ENCODE measurements around the gene RNF130. TPM values are rescaled to one million over a fixed set of nuclear protein-coding genes. Genes with fewer than 3 reads are reported as not detected.

RNF130 gene
- total and polyA plus RNA-seq, 4 donors: 24.9 to 93.1 (median 51.4) TPM

DNA sequence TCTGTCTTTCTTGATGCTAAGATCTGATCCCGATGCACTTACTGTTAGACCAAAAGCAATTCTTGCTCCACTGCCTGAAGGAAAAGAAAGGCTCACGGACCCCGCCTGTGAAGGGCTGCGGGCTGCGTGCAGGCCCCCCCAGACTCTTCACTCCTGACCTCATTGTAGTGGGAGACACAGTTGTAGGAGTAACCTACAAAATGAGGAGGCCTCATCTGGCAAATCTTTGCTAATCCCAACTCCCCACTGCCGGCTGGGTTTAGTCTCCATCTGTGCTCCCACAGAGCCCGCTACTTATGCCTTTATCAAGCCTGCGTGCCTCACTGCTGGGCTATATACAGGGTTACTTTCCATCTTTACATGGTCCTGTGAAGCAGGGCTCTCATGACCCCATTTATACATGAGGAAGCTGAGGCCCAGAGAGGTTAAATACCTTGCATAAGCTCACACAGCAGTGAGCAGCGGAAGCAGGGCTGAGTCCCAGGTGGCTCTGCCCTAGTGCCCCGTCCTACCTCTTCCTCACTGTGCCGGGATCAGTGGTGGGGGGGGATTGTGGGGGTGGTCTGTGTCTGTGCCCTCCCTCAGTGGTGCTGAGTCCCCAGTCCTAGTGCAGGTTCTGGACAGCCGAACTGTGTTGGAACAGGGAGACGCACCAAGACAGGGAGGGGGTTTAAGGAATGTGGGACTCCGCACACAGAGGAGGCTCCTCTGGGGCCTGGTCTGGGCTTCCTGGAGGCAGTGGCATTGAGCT, 43.9 kb upstream of the RNF130 start:
- no peaks in the 10 kb centered on the region for H3K4me1 ChIP-seq (ENCODE audit: control insufficient read depth in 4 of 4, insufficient read depth in 4 of 4, low read length in 3 of 4)
- no peak overlapping the region for H3K27ac ChIP-seq (ENCODE audit: low read depth in 1 of 2, low read length in 2 of 2)
- H3K9me3 ChIP-seq (ENCODE audit: control insufficient read depth in 4 of 4, low read length in 3 of 4): no peaks in the 10 kb centered on the region
- H3K27me3 ChIP-seq (ENCODE audit: control insufficient read depth in 4 of 4, insufficient read depth in 4 of 4, low read length in 3 of 4): no peaks in the 10 kb centered on the region
- no peak for DNase-seq (ENCODE audit: low spot score)
- WGBS: 94% methylated on average over 14 of the region's 14 CpGs
- no peak overlapping the region for H3K9ac ChIP-seq (ENCODE audit: low read depth in 1 of 2, low read length in 2 of 2)
- no peak overlapping the region for H3K4me3 ChIP-seq (ENCODE audit: low read depth in 1 of 3, low read length in 3 of 3)
- H3K36me3 ChIP-seq (ENCODE audit: control insufficient read depth in 4 of 4, insufficient read depth in 3 of 4, low read depth in 1 of 4, low read length in 3 of 4): no peaks in the 10 kb centered on the region
- TF ChIP-seq YY1 (IDR thresholded peaks at IDR 0.05) (no peak), NR2F2 (IDR thresholded peaks at IDR 0.05) (no peak), EGR1 (IDR thresholded peaks at IDR 0.05; ENCODE audit: low read depth in 2 of 2) (no peak), FOXA1 (IDR thresholded peaks at IDR 0.05) (no peak), HNF4G (IDR thresholded peaks at IDR 0.05) (no peak)
- TF ChIP-seq, protein P1, sequence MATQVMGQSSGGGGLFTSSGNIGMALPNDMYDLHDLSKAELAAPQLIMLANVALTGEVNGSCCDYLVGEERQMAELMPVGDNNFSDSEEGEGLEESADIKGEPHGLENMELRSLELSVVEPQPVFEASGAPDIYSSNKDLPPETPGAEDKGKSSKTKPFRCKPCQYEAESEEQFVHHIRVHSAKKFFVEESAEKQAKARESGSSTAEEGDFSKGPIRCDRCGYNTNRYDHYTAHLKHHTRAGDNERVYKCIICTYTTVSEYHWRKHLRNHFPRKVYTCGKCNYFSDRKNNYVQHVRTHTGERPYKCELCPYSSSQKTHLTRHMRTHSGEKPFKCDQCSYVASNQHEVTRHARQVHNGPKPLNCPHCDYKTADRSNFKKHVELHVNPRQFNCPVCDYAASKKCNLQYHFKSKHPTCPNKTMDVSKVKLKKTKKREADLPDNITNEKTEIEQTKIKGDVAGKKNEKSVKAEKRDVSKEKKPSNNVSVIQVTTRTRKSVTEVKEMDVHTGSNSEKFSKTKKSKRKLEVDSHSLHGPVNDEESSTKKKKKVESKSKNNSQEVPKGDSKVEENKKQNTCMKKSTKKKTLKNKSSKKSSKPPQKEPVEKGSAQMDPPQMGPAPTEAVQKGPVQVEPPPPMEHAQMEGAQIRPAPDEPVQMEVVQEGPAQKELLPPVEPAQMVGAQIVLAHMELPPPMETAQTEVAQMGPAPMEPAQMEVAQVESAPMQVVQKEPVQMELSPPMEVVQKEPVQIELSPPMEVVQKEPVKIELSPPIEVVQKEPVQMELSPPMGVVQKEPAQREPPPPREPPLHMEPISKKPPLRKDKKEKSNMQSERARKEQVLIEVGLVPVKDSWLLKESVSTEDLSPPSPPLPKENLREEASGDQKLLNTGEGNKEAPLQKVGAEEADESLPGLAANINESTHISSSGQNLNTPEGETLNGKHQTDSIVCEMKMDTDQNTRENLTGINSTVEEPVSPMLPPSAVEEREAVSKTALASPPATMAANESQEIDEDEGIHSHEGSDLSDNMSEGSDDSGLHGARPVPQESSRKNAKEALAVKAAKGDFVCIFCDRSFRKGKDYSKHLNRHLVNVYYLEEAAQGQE (IDR thresholded peaks at IDR 0.05): no peak
- TF ChIP-seq, protein P2, sequence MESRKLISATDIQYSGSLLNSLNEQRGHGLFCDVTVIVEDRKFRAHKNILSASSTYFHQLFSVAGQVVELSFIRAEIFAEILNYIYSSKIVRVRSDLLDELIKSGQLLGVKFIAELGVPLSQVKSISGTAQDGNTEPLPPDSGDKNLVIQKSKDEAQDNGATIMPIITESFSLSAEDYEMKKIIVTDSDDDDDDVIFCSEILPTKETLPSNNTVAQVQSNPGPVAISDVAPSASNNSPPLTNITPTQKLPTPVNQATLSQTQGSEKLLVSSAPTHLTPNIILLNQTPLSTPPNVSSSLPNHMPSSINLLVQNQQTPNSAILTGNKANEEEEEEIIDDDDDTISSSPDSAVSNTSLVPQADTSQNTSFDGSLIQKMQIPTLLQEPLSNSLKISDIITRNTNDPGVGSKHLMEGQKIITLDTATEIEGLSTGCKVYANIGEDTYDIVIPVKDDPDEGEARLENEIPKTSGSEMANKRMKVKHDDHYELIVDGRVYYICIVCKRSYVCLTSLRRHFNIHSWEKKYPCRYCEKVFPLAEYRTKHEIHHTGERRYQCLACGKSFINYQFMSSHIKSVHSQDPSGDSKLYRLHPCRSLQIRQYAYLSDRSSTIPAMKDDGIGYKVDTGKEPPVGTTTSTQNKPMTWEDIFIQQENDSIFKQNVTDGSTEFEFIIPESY (IDR thresholded peaks at IDR 0.05): no peak

DNA sequence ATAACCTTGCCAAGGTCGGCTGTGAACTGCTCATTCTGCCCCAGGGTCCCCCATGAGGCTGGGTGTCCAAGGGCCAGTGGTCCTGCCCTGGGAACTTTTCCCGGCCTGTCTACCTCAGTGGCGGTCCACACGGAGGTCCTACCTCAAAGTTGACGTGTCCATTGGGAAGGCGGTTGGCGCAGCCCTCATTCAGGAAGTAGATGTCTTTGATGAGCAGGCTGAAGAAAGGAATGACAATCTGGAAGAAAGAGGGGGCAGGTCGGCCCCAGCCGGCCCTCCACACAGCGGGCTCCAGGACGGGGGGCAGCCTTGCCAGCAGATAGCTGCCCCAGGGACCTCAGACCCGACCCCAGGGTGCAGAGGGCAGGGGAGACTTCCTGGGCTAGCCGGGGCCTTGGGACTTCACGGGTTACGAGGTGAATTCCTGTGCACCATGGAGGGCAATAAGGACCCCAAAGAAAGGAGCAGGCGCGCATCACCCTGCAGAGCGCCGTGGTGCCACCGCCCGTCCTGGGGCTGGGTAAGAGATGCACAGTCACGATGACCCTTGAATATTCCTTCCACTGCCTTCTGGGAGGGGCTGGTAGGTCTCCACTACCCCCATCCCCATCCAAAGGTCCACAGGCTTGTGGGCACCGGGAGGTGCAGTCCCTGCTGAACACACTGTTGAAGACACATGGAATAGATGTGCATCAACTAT, 42.9 kb upstream of the RNF130 start:
- H3K9me3 ChIP-seq (ENCODE audit: control insufficient read depth in 4 of 4, low read length in 3 of 4): no peaks in the 10 kb centered on the region
- H3K4me3 ChIP-seq (ENCODE audit: low read depth in 1 of 3, low read length in 3 of 3): no peak overlapping the region
- no peak overlapping the region for H3K9ac ChIP-seq (ENCODE audit: low read depth in 1 of 2, low read length in 2 of 2)
- no peaks in the 10 kb centered on the region for H3K4me1 ChIP-seq (ENCODE audit: control insufficient read depth in 4 of 4, insufficient read depth in 4 of 4, low read length in 3 of 4)
- no peak overlapping the region for H3K27ac ChIP-seq (ENCODE audit: low read depth in 1 of 2, low read length in 2 of 2)
- 90% methylated on average over 23 of the region's 23 CpGs for WGBS
- no peak for DNase-seq (ENCODE audit: low spot score)
- H3K27me3 ChIP-seq (ENCODE audit: control insufficient read depth in 4 of 4, insufficient read depth in 4 of 4, low read length in 3 of 4): no peaks in the 10 kb centered on the region
- TF ChIP-seq, protein P3, sequence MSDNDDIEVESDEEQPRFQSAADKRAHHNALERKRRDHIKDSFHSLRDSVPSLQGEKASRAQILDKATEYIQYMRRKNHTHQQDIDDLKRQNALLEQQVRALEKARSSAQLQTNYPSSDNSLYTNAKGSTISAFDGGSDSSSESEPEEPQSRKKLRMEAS (IDR thresholded peaks at IDR 0.05): no peak
- TF ChIP-seq YY1 (IDR thresholded peaks at IDR 0.05): no peak
- TF ChIP-seq, protein P4, sequence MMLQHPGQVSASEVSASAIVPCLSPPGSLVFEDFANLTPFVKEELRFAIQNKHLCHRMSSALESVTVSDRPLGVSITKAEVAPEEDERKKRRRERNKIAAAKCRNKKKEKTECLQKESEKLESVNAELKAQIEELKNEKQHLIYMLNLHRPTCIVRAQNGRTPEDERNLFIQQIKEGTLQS (IDR thresholded peaks at IDR 0.05): no peak
- no peak for TF ChIP-seq SP1 (IDR thresholded peaks at IDR 0.05)
- H3K36me3 ChIP-seq (ENCODE audit: control insufficient read depth in 4 of 4, insufficient read depth in 3 of 4, low read depth in 1 of 4, low read length in 3 of 4): no peaks in the 10 kb centered on the region
